GM15510 (cell line): ENCODE measurements around the gene IGIP.
A peak's percentile ranks its signal among the peaks of the same experiment; 100 is the strongest.

Experiments
- POLR2A ChIP-seq: IDR thresholded peaks from 3 replicates; pipeline ENCODE4 v1.6.1; 2011; ENCODE audit warnings: borderline replicate concordance; ENCODE audit not compliant: insufficient read length; ENCODE audit errors: extremely low read depth

Gene IGIP

GRCh38 chr5:140108093-140109017 lies 17.4 kb upstream of the IGIP start:
- TF ChIP-seq POLR2A = no peak

GRCh38 chr5:140109018-140109758 lies 16.5 kb upstream of the IGIP start:
- TF ChIP-seq POLR2A = no peak

- no peak for TF ChIP-seq POLR2A
These were observed 15.7 kb upstream of the IGIP start for GRCh38 chr5:140109759-140110645.

- no peak for TF ChIP-seq POLR2A
These were observed 15.1 kb upstream of the IGIP start for GRCh38 chr5:140110646-140110957.

- no peak for TF ChIP-seq POLR2A
These were observed 14.5 kb upstream of the IGIP start for GRCh38 chr5:140111011-140111858.

GRCh38 chr5:140111859-140112551 lies 13.7 kb upstream of the IGIP start:
- TF ChIP-seq POLR2A = no peak

GRCh38 chr5:140112685-140113179 lies 13.0 kb upstream of the IGIP start:
- TF ChIP-seq POLR2A = no peak

- TF ChIP-seq POLR2A = no peak
These were observed 12.5 kb upstream of the IGIP start for GRCh38 chr5:140113180-140113698.

- peak; percentile 80 for TF ChIP-seq POLR2A
These were observed 12.0 kb upstream of the IGIP start, which contains the start of gene PURA for GRCh38 chr5:140113699-140114263. TSS of gene PURA (plus strand) at chr5:140114109. CDS start at chr5:140114182, 73 bp downstream.

GRCh38 chr5:140114341-140115185 lies 11.2 kb upstream of the IGIP start:
- peak; percentile 36 for TF ChIP-seq POLR2A

- TF ChIP-seq POLR2A = no peak
These were observed 10.6 kb upstream of the IGIP start for GRCh38 chr5:140115186-140115500.

GRCh38 chr5:140116716-140117115 lies 9.0 kb upstream of the IGIP start:
- no peak for TF ChIP-seq POLR2A

GRCh38 chr5:140117523-140117922 lies 8.2 kb upstream of the IGIP start:
- TF ChIP-seq POLR2A = no peak
